CD4-positive, alpha-beta T cell treated with Interleukin-15 for 4 hours (primary cell): ENCODE measurements around the gene CNTN4.
"Not testable (repeated sequence)": the region's sequence is repeated elsewhere in the genome, so short reads cannot be mapped to it uniquely, and the experiment has no call there.

ENCODE experiments used
- DNase-seq: peaks from one replicate; pipeline ENCODE4 v3.0.0-alpha.2; 2020; ENCODE audit warnings: low spot score

Gene CNTN4

GRCh38 chr3:2916640-2917039, 818.0 kb downstream of the CNTN4 start:
- not testable (repeated sequence) for DNase-seq

GRCh38 chr3:2920103-2920502, 821.4 kb downstream of the CNTN4 start:
- DNase-seq = no peak

- DNase-seq = no peak
Observed at GRCh38 chr3:2921452-2921851, 822.8 kb downstream of the CNTN4 start.

DNA sequence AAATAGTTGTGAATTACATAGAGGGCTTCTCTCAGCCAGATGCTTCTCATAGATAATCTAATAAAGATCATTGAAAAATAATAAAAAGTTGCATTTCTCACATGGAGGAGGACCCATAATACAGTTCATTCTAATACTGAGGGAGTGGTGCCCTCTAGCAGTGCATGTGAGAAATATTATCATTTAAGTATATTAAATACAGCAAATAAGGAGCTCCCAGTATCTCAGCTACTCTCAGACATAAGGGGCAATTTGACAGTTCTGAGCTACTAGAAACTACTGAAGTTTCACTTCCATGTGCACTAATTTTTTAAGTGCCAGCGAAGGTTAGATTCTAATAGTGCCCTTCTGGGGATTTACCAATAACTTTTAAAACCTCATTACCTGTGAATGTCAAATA, 823.2 kb downstream of the CNTN4 start:
- no peak for DNase-seq

DNA sequence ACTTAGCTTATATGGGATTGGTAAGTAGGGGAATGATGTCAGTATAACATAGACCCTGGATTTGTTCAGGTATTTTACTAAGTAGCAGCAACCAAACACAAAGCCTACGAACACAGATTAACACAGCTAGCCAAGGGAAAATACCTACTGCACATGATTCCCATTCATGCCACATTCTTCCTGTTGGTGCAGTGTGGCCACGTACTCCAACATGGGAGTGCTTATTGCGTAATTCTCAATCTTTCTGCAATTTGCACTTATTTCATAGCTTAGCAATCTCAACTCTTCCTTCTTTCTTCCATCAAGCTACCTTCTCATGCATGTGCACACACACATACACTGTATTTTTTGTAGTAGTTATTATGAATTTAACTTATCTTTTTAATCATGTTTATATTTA, 824.7 kb downstream of the CNTN4 start:
- DNase-seq = no peak

- no peak for DNase-seq
Observed at GRCh38 chr3:2927259-2927658, 828.6 kb downstream of the CNTN4 start.

DNA sequence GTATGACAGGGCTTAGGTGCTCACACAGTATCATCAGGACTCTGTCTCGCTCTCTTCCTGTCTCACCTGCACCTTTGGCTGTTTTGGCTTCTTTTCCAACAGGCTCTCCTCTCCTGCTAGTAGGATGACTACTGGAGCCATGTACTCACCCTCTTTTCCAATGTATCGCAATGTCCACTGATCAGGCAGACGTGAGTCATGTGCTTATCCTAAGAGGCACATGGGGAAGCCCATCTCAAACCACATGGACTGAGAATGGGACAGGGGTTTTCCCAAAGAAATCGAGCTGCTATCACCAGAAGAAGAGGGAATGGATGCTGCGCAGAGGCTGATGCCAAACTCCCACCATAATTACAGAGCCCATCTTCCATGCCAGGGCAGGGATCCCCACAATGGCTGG, 830.9 kb downstream of the CNTN4 start:
- no peak for DNase-seq

DNA sequence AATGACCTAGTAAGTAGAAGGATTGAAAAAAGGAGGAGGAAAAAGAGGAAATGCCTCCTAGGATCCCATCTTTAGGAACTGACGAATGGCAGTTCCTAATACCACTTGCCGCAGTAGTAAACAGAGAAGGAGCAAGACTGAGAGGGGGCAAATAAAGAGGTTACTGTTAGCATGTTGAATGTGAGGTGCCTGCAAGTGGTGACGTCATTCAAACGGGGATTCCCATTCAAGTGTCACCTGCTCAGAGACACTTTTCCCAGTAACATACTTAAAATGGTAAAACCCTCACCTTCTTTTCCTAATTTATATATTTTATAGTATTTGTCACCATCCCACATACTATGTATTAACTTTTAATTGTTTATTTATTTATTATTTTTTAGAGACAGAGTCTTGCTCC, 832.6 kb downstream of the CNTN4 start:
- no peak for DNase-seq

DNA sequence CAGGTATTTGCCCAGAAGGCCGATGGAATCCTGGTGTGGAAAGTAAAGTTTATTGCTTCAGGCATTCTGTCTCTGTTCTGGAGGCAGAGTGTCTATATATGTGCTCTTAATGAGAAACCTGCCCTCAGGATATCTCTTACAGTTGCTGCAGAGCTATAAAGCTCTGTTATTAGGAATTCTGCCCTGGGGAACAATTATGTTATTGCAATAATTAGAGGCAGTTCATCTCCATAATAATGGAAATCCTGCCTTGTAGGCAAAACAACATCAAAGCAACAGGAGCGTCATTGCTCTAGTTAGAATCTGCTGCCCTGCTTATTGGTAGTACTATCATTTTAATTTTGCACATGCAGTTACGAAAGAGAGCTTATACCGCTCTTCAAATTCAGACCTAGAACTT, 835.9 kb downstream of the CNTN4 start:
- no peak for DNase-seq

GRCh38 chr3:2937055-2937454, 838.4 kb downstream of the CNTN4 start:
- no peak for DNase-seq

DNA sequence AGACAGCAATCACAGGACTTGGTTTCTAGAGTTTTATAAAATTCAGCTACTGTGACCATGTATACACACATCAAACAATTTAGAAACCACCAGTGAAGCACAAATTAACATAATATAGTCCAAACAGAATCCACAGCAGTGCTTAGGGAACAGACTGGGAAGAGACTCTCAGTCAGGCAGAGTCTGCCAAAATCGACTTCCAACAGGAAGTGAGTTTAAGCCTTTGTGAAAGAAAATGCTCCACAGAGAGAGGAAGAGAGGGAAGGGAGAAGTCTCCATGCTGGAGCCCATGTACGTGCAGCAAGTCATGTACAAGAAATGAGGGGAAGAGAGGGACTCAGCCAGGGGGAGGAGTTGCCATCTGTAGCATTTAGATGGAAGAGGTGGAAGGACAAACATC, 838.9 kb downstream of the CNTN4 start:
- no peak for DNase-seq

GRCh38 chr3:2938711-2939110, 840.0 kb downstream of the CNTN4 start:
- no peak for DNase-seq

DNA sequence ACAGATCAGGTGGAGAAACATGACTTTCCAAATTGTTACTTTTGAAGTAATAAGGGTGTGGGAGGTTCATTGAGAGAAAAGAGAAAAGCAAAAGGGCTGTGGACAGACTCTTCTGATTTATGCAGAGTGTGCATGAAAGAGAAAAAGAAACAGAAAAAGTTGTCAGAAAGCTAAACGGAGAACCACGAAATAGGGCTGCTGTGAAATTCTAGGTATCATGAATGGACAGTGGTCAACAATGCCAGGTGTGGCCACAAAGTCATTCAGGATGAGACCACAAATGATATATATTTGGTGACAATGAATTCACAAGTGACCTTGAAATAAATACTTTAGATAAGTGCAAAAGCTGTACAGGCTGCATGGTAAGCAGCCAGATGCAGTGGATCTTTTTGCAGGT, 841.4 kb downstream of the CNTN4 start:
- DNase-seq = no peak

DNA sequence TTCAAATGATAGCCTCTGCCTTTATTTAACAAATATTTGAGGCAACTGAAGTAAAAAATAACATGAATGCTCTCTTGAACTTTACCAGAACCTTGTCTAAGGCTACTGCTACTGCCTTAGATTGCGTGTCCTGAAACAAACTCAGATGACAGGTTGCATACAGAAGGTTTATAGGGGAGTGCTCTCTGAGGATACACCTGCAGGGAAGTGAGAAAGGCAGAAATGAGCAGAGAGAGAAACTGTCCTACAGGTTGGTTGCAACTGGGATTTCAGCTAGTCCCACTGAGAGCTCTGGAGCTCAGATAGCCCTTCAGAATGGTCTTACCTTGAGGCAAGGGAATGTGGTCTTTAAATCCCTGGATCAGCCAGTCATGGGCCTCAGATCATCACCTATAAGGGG, 846.0 kb downstream of the CNTN4 start:
- DNase-seq = no peak

- DNase-seq = no peak
Observed at GRCh38 chr3:2945121-2945520, 846.5 kb downstream of the CNTN4 start.

DNA sequence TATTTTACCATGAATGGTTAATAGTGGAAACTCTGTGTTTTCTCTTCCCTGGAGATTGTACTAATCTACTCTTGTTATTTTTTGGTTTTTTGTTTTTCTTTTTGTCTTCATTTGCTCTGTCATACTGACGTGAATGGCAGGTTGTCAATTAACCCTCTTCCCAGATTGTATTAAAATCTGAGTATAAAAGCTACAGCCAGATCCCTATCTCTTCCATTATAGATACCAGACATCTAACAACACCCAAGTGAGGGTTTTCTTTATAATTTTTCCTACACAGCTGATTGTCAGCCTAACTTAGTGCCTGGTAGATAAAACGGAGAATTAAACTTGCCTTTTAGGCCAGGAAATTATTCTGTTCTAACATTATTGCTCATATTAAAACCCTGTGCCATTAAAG, 848.9 kb downstream of the CNTN4 start:
- no peak for DNase-seq

DNA sequence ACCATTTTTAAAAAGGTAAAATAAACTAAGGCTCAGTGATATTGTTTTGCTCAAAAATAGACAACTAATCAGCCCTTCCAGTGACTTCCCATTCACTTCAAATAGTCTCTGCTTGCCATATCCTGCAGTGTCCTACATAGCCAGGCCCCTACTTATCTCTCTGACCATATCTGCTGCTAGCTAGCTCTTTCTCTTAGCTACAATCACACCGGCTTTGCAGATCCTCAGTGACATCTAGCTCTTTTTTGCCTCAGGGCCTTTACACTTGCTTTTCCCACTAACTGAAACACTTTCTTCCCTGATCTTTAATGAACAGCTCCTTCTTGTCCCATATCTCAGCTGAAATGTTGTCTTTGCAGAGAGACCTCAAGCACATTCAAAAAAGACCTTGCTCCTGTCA, 850.2 kb downstream of the CNTN4 start:
- DNase-seq = no peak

- DNase-seq = no peak
Observed at GRCh38 chr3:2950159-2950558, 851.5 kb downstream of the CNTN4 start.

DNA sequence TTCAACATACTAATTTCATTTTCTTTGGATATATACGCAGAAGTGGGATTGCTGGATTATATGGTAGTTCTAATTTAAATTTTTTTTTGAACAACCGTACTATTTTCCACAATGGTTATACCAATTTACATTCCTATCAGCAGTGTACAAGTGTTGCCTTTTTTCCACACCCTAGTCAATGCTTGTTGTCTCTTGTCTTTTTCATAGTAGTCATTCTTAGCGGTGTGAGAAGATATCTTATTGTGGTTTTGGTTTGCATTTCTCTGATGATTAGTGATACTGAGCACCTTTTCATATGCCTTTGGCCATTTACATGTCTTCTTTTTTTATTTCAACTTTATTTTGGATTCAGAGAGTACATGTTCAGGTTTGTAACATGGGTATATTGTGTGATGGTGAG, 858.4 kb downstream of the CNTN4 start:
- DNase-seq = no peak

DNA sequence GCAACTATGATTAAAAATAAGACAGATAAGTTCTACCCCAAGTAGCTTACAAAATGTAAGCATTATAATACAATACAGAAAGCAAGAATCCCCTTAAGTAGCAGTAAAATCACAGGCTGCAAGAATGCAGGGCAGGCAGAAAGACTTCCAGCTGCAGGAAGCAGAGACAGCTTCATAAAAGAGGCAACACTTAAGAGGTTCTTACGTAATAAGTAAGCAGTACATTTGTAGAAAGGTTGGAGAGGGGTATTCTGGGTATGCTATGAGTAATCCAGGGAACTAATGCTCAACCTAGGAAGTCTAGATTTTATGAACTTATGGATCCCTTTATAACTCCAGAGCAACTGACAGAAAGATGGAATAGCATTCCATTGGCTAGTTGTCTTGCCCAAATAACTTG, 859.9 kb downstream of the CNTN4 start:
- DNase-seq = no peak

GRCh38 chr3:2961576-2961975, 862.9 kb downstream of the CNTN4 start:
- DNase-seq = no peak

DNA sequence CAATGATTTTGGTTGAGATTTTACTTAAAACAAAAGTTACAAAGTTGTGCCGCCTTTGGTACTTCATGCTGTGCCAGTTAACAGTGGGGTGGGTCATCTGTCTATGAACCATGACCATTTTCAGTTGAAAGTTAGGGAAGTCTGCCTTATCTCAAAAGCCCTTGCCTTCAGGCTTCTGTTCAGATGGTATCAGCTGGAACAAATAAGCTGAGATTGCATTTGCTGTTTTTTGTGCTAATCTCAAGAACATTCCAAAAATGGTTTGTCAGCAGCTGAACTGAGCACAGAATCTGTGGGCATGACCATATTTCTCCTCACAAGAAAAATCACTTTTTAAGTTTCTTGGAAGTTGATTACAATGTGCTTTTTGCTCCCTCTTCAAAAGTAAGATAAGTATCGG, 869.2 kb downstream of the CNTN4 start:
- no peak for DNase-seq

GRCh38 chr3:2968475-2968874, 869.8 kb downstream of the CNTN4 start:
- no peak for DNase-seq

DNA sequence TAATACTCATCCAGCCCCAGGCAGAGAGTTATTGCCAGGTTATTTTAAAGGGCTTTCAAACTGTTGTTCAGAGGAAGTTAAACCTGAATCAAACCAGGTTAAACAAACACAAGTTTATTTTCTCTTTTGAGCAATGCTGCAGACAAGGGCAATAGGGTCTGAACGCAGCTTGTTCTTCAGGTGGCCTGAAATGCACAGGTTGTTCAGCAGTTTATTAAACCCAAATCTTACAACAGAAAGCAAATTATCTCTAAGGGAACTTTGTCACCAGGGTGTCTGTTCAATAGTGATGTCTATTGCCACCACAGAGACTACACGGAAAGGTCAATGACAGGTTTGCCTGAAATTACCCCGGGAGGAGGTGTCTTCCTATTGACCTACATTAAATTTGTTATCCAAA, 877.5 kb downstream of the CNTN4 start:
- DNase-seq = no peak

GRCh38 chr3:2976796-2977195, 878.1 kb downstream of the CNTN4 start:
- no peak for DNase-seq
